Measurements from ENCODE around the gene CENPH. TPM values are rescaled to one million over a fixed set of nuclear protein-coding genes. Genes with fewer than 3 reads are reported as not detected.

Gene CENPH
- total and polyA plus RNA-seq, 12 donors, result 1.9 to 5.1 (median 2.8) TPM

- intact Hi-C loops (cut with DNase I), result no loop called here
Observed at GRCh38 chr5:69242215-69242927, 53.0 kb downstream of the CENPH start.

GRCh38 chr5:69245031-69245430, 55.6 kb downstream of the CENPH start:
- Histone ChIP-seq H3K27ac (no peak overlapping the region), H3K9me3 (peaks cover 0 to 17% (median 6%) of the 10 kb centered on the region in 11 donors), H3K36me3 (peaks cover 0 to 19% (median 6%) of the 10 kb centered on the region in 9 donors), H3K4me3 (no peak overlapping the region), H3K27me3 (no peaks in the 10 kb centered on the region), H3K4me1 (peaks cover 0 to 5% (median 3%) of the 10 kb centered on the region in 9 donors)
- 97 to 98% methylated on average over 5 of the region's 5 CpGs for WGBS, 2 donors
- DNase-seq (no peak), ATAC-seq (no peak)
- TF ChIP-seq, protein P1, sequence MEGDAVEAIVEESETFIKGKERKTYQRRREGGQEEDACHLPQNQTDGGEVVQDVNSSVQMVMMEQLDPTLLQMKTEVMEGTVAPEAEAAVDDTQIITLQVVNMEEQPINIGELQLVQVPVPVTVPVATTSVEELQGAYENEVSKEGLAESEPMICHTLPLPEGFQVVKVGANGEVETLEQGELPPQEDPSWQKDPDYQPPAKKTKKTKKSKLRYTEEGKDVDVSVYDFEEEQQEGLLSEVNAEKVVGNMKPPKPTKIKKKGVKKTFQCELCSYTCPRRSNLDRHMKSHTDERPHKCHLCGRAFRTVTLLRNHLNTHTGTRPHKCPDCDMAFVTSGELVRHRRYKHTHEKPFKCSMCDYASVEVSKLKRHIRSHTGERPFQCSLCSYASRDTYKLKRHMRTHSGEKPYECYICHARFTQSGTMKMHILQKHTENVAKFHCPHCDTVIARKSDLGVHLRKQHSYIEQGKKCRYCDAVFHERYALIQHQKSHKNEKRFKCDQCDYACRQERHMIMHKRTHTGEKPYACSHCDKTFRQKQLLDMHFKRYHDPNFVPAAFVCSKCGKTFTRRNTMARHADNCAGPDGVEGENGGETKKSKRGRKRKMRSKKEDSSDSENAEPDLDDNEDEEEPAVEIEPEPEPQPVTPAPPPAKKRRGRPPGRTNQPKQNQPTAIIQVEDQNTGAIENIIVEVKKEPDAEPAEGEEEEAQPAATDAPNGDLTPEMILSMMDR (IDR thresholded peaks at IDR 0.05), result no peak
- intact Hi-C loops (cut with DNase I), result no loop called here

More at GRCh38 chr5:69242215-69242927, 53.0 kb downstream of the CENPH start:
- ATAC-seq (no peak), DNase-seq (no peak)
- Histone ChIP-seq H3K4me1 (peaks cover 0 to 14% (median 5%) of the 10 kb centered on the region in 9 donors), H3K27me3 (no peaks in the 10 kb centered on the region), H3K4me3 (no peak overlapping the region), H3K36me3 (peaks cover 0 to 38% (median 6%) of the 10 kb centered on the region in 9 donors), H3K9me3 (peaks cover 0 to 3% (median 0%) of the 10 kb centered on the region in 11 donors), H3K27ac (no peak overlapping the region)
- WGBS, 2 donors, result 89 to 91% methylated on average over 8 of the region's 8 CpGs
- TF ChIP-seq, protein P1 (IDR thresholded peaks at IDR 0.05), result no peak

GRCh38 chr5:69248019-69248418, 58.6 kb downstream of the CENPH start:
- Histone ChIP-seq H3K9me3 (peaks cover 0 to 17% (median 6%) of the 10 kb centered on the region in 11 donors), H3K4me3 (no peak overlapping the region), H3K4me1 (peaks cover 0 to 3% (median 0%) of the 10 kb centered on the region in 9 donors), H3K27ac (no peak overlapping the region), H3K27me3 (no peaks in the 10 kb centered on the region), H3K36me3 (peaks cover 0 to 8% (median 0%) of the 10 kb centered on the region in 9 donors)
- 90 to 97% methylated on average over 2 of the region's 2 CpGs for WGBS, 2 donors
- ATAC-seq (no peak), DNase-seq (no peak)
- intact Hi-C loops (cut with DNase I), result no loop called here
- TF ChIP-seq, protein P1 (IDR thresholded peaks at IDR 0.05), result no peak

DNA sequence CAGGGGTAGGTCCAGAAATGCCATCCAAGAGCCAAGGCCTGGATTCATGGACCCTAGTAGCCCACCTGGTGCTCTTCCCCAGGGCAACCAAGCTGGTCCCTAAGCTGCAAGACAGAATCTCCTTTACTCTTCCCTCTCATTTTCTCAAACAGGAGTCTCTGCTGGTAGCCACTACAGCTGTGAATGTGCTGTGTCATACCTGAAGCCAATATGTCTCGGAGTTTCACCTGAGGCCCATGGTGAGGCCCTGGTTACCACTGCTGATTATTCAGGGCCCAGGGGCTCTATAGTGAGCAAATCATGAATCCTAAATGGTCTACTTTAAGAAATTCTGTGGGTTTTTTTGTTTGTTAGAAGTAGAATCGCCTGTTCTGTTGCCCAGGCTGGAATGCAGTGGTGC, 61.2 kb downstream of the CENPH start:
- Histone ChIP-seq H3K36me3 (peaks cover 0 to 27% (median 0%) of the 10 kb centered on the region in 9 donors), H3K27ac (no peak overlapping the region), H3K9me3 (peaks cover 0 to 17% (median 6%) of the 10 kb centered on the region in 11 donors), H3K4me1 (peaks cover 0 to 3% (median 0%) of the 10 kb centered on the region in 9 donors), H3K4me3 (no peak overlapping the region), H3K27me3 (no peaks in the 10 kb centered on the region)
- DNase-seq, result no peak
- intact Hi-C loops (cut with DNase I), result no loop called here
- TF ChIP-seq, protein P1 (IDR thresholded peaks at IDR 0.05), result no peak
- ATAC-seq, result no peak
- WGBS, 2 donors, result 95 to 100% methylated on average over 2 of the region's 2 CpGs
